ENCODE results near the gene IKZF3.

IKZF3 gene

GRCh38 chr17:39822051-39822451, 42.1 kb downstream of the IKZF3 start:
- no peaks in the 10 kb centered on the region for H4K20me1 ChIP-seq (ENCODE audit: insufficient read depth, low read length)

GRCh38 chr17:39820987-39821386, 43.1 kb downstream of the IKZF3 start:
- Histone ChIP-seq H3K27me3 (replicated peaks; ENCODE audit: insufficient read depth, low read length) (no peaks in the 10 kb centered on the region), H3K9me3 (replicated peaks; ENCODE audit: insufficient read depth, low read length) (no peaks in the 10 kb centered on the region; the same call in 1 of the 2 replicates), H3K4me3 (ENCODE audit: low read length) (no peak overlapping the region), H3K4me2 (ENCODE audit: low read depth, low read length) (peak overlapping the region; percentile 15; the same call in 1 of the 2 replicates), H3K9ac (ENCODE audit: low read length) (peak overlapping the region; percentile 27; the same call in 1 of the 2 replicates), H4K20me1 (ENCODE audit: insufficient read depth, low read length) (no peaks in the 10 kb centered on the region), H3K27ac (ENCODE audit: low read length) (peak overlapping the region; percentile 91), H3K36me3 (replicated peaks; ENCODE audit: insufficient read depth, low read length) (peaks cover 26% of the 10 kb centered on the region), H3K79me2 (ENCODE audit: low read length) (peaks cover 77% of the 10 kb centered on the region), H2AFZ (ENCODE audit: low read length) (no peak overlapping the region), H3K9me2 (replicated peaks; ENCODE audit: insufficient read depth, low read length) (no peaks in the 10 kb centered on the region), H3F3A (ENCODE audit: insufficient read depth, low read length) (peaks cover 47% of the 10 kb centered on the region), H3K4me1 (ENCODE audit: low read length) (peaks cover 43% of the 10 kb centered on the region)
- no peak for TF ChIP-seq EZH2 (optimal IDR thresholded peaks at IDR 0.05; ENCODE audit: low read depth, low read length)
- no peak for TF ChIP-seq EZH2phosphoT487 (IDR thresholded peaks at IDR 0.05; ENCODE audit: low read length)
- TF ChIP-seq CTCF (IDR thresholded peaks at IDR 0.05; ENCODE audit: low read length) = no peak
- no peak for DNase-seq

More at GRCh38 chr17:39822051-39822451, 42.1 kb downstream of the IKZF3 start:
- TF ChIP-seq CTCF (IDR thresholded peaks at IDR 0.05; ENCODE audit: low read length) (no peak), EZH2phosphoT487 (IDR thresholded peaks at IDR 0.05; ENCODE audit: low read length) (no peak), EZH2 (optimal IDR thresholded peaks at IDR 0.05; ENCODE audit: low read depth, low read length) (no peak)
- Histone ChIP-seq H3K79me2 (ENCODE audit: low read length) (peaks cover 77% of the 10 kb centered on the region), H3F3A (ENCODE audit: insufficient read depth, low read length) (peaks cover 47% of the 10 kb centered on the region), H3K4me2 (ENCODE audit: low read depth, low read length) (peak overlapping the region; percentile 15; the same call in 1 of the 2 replicates), H2AFZ (ENCODE audit: low read length) (no peak overlapping the region), H3K4me3 (ENCODE audit: low read length) (no peak overlapping the region), H3K4me1 (ENCODE audit: low read length) (peaks cover 43% of the 10 kb centered on the region), H3K36me3 (replicated peaks; ENCODE audit: insufficient read depth, low read length) (peaks cover 37% of the 10 kb centered on the region), H3K27me3 (replicated peaks; ENCODE audit: insufficient read depth, low read length) (no peaks in the 10 kb centered on the region), H3K9ac (ENCODE audit: low read length) (no peak overlapping the region), H3K9me2 (replicated peaks; ENCODE audit: insufficient read depth, low read length) (no peaks in the 10 kb centered on the region), H3K27ac (ENCODE audit: low read length) (peak overlapping the region; percentile 91; the same call in 1 of the 2 replicates), H3K9me3 (replicated peaks; ENCODE audit: insufficient read depth, low read length) (no peaks in the 10 kb centered on the region; the same call in 1 of the 2 replicates)
- no peak for DNase-seq

- peaks cover 77% of the 10 kb centered on the region for H3K79me2 ChIP-seq (ENCODE audit: low read length)
- no peak overlapping the region for H2AFZ ChIP-seq (ENCODE audit: low read length)
- H3K27me3 ChIP-seq (replicated peaks; ENCODE audit: insufficient read depth, low read length) = no peaks in the 10 kb centered on the region
- peak overlapping the region; percentile 91 for H3K27ac ChIP-seq (ENCODE audit: low read length)
- H3K36me3 ChIP-seq (replicated peaks; ENCODE audit: insufficient read depth, low read length) = peaks cover 22% of the 10 kb centered on the region
- H3K4me2 ChIP-seq (ENCODE audit: low read depth, low read length) = peak overlapping the region; percentile 15; the same call in 1 of the 2 replicates
- no peaks in the 10 kb centered on the region; the same call in 1 of the 2 replicates for H3K9me3 ChIP-seq (replicated peaks; ENCODE audit: insufficient read depth, low read length)
- TF ChIP-seq EZH2 (optimal IDR thresholded peaks at IDR 0.05; ENCODE audit: low read depth, low read length) (no peak), CTCF (IDR thresholded peaks at IDR 0.05; ENCODE audit: low read length) (peak; percentile 40)
- H3K9me2 ChIP-seq (replicated peaks; ENCODE audit: insufficient read depth, low read length) = no peaks in the 10 kb centered on the region
- peaks cover 43% of the 10 kb centered on the region for H3K4me1 ChIP-seq (ENCODE audit: low read length)
- H3K4me3 ChIP-seq (ENCODE audit: low read length) = 0 out of 2 replicates have a peak overlapping the region, but pooled peaks have one; percentile 0
- peak overlapping the region; percentile 27 for H3K9ac ChIP-seq (ENCODE audit: low read length)
- H4K20me1 ChIP-seq (ENCODE audit: insufficient read depth, low read length) = no peaks in the 10 kb centered on the region
- peaks cover 47% of the 10 kb centered on the region for H3F3A ChIP-seq (ENCODE audit: insufficient read depth, low read length)
- DNase-seq = peak; percentile 48
These were observed 43.6 kb downstream of the IKZF3 start for GRCh38 chr17:39820541-39820940.

All from MM.1S (cell line).